HAP-1 (cell line): ENCODE results near the gene TACC2.
A peak's percentile ranks its signal among the peaks of the same experiment; 100 is the strongest.

Experiments
- DNase-seq, 2 experiments: peaks; one replicate each; pipeline ENCODE4 v3.0.0-alpha.2; 2016 to 2020; ENCODE audit warnings: low spot score in 2 of 2
- H3K27me3 ChIP-seq: fragments of 250-450 bp; sonication (Bioruptor Pico); 2 replicates; pipeline ENCODE4 v1.5.1; 2020; ENCODE audit warnings: low read depth, mild to moderate bottlenecking, moderate library complexity
- H3K36me3 ChIP-seq: fragments of 250-450 bp; sonication (Bioruptor Pico); replicated peaks from 2 replicates; pipeline ENCODE4 v1.5.1; 2020; ENCODE audit warnings: mild to moderate bottlenecking
- H3K4me1 ChIP-seq: fragments of 250-450 bp; sonication (Bioruptor Pico); 2 replicates; pipeline ENCODE4 v1.5.1; 2020; ENCODE audit warnings: mild to moderate bottlenecking
- H3K4me3 ChIP-seq: fragments of 250-450 bp; sonication (Bioruptor Pico); 2 replicates; pipeline ENCODE4 v1.5.1; 2020; ENCODE audit warnings: mild to moderate bottlenecking, moderate library complexity
- H3K9me3 ChIP-seq: fragments of 250-450 bp; sonication (Bioruptor Pico); 2 replicates; pipeline ENCODE4 v1.5.1; 2020; ENCODE audit warnings: mild to moderate bottlenecking, moderate library complexity
- in situ Hi-C: fragments of 300-500 bp; cut with MboI; formaldehyde crosslinking; loops from 3 replicates; pipeline ENCODE4 v1.14.3; 2020; ENCODE audit warnings: low sequenced_read_pairs, inconsistent platforms, mixed read lengths

TACC2 gene

DNA sequence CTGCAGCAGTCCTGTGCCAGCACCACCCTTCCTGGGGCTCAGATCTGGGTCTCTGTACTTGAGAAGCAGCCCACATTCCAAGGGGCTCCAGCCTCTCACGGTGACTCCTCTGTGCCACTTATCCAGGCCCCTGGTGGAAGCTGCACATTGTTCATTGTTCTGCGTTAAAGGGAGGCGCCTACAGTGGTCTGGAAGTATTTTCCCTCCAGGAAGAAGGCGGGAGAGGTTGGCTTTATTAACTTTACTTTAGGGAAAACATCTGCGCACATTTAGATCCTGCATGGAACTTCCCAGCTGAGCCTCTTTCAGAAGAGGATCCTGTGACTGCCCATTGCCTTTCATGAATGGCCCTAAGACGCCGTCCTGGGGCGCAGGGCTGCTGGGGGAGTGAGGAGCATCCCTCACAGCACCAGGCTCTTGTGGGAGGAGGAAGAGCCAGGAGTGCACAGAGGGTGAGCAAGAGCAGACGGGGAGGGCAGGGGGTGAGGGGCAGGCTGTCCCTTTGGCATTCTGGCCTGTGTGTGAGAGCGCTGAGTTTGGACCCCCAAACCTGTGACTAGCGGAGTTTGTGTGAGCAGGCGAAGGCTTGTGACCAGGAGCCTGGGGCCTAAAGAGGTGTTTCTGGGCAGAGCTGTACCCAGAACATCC, 183.5 kb downstream of the TACC2 start:
- no peak overlapping the region for H3K4me3 ChIP-seq

GRCh38 chr10:122173337-122173736, 184.4 kb downstream of the TACC2 start:
- Histone ChIP-seq H3K36me3 (no peaks in the 10 kb centered on the region), H3K9me3 (no peaks in the 10 kb centered on the region), H3K4me3 (no peak overlapping the region), H3K27me3 (no peaks in the 10 kb centered on the region), H3K4me1 (peaks cover 11% of the 10 kb centered on the region)
- no peak for DNase-seq
- in situ Hi-C loops, result no loop called here

More for the DNA sequence above, 183.5 kb downstream of the TACC2 start:
- DNase-seq, result peak in 1 of 2 experiments; percentile 15
- Histone ChIP-seq H3K4me1 (peaks cover 11% of the 10 kb centered on the region), H3K36me3 (no peaks in the 10 kb centered on the region), H3K9me3 (no peaks in the 10 kb centered on the region), H3K27me3 (no peaks in the 10 kb centered on the region)
- in situ Hi-C loops, result no loop called here

GRCh38 chr10:122173766-122174435, 184.9 kb downstream of the TACC2 start:
- Histone ChIP-seq H3K4me3 (no peak overlapping the region), H3K4me1 (peaks cover 16% of the 10 kb centered on the region), H3K9me3 (no peaks in the 10 kb centered on the region), H3K27me3 (no peaks in the 10 kb centered on the region), H3K36me3 (no peaks in the 10 kb centered on the region)
- in situ Hi-C loops, result no loop called here
- DNase-seq, result no peak

DNA sequence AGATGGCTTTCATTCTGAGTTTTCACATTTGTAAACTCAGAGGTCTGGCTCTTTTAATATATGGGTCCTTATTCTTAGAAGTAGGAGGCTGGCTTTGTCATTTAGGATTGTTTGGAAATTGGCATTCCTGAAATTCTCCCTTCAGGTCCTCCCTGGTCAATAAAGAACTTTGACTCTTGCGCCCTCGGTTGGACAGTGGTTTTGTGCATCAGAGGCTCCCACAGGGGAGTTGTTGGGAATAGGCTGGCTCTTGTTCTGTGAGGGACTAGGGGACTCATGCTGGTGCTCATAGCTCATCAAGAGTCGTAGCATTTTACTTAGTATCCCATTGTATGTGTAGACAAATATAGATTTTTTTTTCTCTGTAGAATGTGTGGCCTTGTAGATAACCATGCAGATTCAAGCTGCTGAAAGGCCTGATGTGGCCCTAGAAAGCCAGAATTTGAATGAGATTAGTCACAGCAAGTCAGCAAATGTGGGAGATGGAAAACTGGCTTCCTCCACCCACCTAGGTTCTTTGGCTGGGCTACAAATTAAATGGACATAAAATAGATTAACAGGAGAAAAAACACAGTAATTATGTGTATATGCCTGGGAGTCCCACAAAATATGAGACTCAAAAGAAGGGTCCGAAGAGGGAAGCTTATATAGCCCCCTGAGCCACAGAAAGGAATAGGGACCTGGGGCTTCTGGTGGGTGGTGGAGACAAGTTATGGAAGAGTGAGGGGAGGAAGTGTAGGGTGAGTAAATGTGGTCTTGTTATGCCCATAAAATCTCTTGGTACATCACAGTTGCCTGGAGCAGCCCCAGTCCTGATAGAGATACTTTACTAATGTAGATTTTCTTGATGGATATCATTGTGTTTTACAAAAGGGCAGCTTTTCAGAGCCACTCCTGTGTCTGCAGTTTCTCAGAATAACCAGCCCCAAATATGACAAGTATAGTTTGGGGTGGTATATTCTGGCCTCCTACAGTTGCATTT, 187.6 kb downstream of the TACC2 start:
- in situ Hi-C loops, result no loop called here
- no peaks in the 10 kb centered on the region for H3K9me3 ChIP-seq
- H3K4me3 ChIP-seq, result no peak overlapping the region
- no peak for DNase-seq
- H3K36me3 ChIP-seq, result no peaks in the 10 kb centered on the region
- H3K27me3 ChIP-seq, result no peaks in the 10 kb centered on the region
- H3K4me1 ChIP-seq, result peaks cover 21% of the 10 kb centered on the region

- Histone ChIP-seq H3K4me1 (peaks cover 30% of the 10 kb centered on the region), H3K27me3 (no peaks in the 10 kb centered on the region), H3K9me3 (no peaks in the 10 kb centered on the region), H3K36me3 (no peaks in the 10 kb centered on the region), H3K4me3 (no peak overlapping the region)
- peak in 1 of 2 experiments; percentile 46 for DNase-seq
- in situ Hi-C loops, result no loop called here
These were observed 189.7 kb downstream of the TACC2 start for GRCh38 chr10:122178655-122179054.

DNA sequence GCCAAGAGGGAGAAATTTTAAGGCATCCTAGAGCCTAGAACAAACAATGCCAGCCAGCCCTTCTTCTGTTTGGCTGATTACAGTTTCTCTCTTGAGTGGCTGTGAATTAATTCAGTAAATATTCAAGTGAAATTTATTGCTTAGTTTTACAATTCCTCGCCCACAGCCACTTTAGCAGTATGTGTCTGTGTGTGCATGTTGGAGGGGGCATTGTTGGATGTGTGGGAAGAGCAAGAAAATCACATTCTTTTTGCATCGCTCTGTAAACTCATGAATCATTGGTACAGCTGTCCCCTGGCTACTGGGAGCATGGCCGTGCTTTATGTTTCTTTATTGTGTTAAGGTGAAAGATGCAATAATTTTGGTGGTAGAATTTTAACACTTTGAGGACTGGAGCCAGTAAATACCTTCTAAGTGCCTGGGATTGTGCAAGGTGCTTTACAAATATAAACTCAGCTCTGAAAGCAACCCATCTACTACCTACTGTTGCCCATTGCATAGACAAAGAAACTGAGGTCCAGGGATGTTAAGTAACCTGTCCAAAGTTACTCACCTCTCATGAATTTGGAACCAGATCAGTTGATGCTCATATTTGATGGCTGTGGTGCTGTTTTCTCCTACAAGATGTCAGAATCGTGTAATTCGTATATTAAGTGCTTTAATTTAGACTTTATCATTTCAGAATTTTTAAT, 192.2 kb downstream of the TACC2 start:
- no peaks in the 10 kb centered on the region for H3K27me3 ChIP-seq
- in situ Hi-C loops, result no loop called here
- H3K4me1 ChIP-seq, result peaks cover 30% of the 10 kb centered on the region
- no peak overlapping the region for H3K4me3 ChIP-seq
- no peak for DNase-seq
- H3K9me3 ChIP-seq, result no peaks in the 10 kb centered on the region
- no peaks in the 10 kb centered on the region for H3K36me3 ChIP-seq

GRCh38 chr10:122181876-122182275, 192.9 kb downstream of the TACC2 start:
- Histone ChIP-seq H3K27me3 (no peaks in the 10 kb centered on the region), H3K4me1 (peaks cover 30% of the 10 kb centered on the region)

GRCh38 chr10:122182308-122182707, 193.3 kb downstream of the TACC2 start:
- Histone ChIP-seq H3K9me3 (no peaks in the 10 kb centered on the region), H3K4me3 (no peak overlapping the region), H3K36me3 (no peaks in the 10 kb centered on the region), H3K4me1 (peaks cover 30% of the 10 kb centered on the region), H3K27me3 (no peaks in the 10 kb centered on the region)
- DNase-seq, result no peak
- in situ Hi-C loops, result no loop called here

More at GRCh38 chr10:122181876-122182275, 192.9 kb downstream of the TACC2 start:
- in situ Hi-C loops, result no loop called here
- Histone ChIP-seq H3K36me3 (no peaks in the 10 kb centered on the region), H3K9me3 (no peaks in the 10 kb centered on the region), H3K4me3 (no peak overlapping the region)
- DNase-seq, result peak in 1 of 2 experiments; percentile 87

DNA sequence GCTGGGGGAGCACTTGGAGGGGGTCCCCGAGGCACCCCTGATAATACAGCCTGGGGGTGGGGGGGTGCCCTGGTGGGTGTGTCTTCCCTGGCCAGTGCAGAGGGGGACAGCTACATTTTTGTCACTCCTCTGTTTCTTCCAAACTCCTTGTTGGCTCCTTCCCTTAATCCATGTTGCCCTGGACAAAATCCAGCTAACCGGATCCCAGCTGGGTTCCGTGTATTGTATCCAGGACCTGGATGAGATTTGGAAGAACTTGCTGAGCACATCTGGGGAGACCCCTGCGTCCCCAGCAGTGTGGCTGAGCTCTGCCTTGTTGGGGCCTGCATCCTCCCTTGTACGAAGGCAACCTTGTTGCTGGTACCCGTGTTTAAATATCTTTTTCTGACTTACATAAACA, 195.3 kb downstream of the TACC2 start:
- Histone ChIP-seq H3K4me1 (peaks cover 21% of the 10 kb centered on the region), H3K4me3 (no peak overlapping the region), H3K36me3 (no peaks in the 10 kb centered on the region), H3K9me3 (no peaks in the 10 kb centered on the region), H3K27me3 (no peaks in the 10 kb centered on the region)
- in situ Hi-C loops, result no loop called here
- DNase-seq, result no peak

- no peaks in the 10 kb centered on the region for H3K9me3 ChIP-seq
- peaks cover 18% of the 10 kb centered on the region for H3K4me1 ChIP-seq
- no peak for DNase-seq
- no peaks in the 10 kb centered on the region for H3K27me3 ChIP-seq
- no peaks in the 10 kb centered on the region for H3K36me3 ChIP-seq
- no peak overlapping the region for H3K4me3 ChIP-seq
- in situ Hi-C loops, result no loop called here
These were observed 196.7 kb downstream of the TACC2 start for GRCh38 chr10:122185643-122186042.

- H3K27me3 ChIP-seq, result no peaks in the 10 kb centered on the region
- H3K4me3 ChIP-seq, result no peak overlapping the region
- peaks cover 4% of the 10 kb centered on the region for H3K4me1 ChIP-seq
- in situ Hi-C loops, result no loop called here
- H3K9me3 ChIP-seq, result no peaks in the 10 kb centered on the region
- DNase-seq, result no peak
- no peaks in the 10 kb centered on the region for H3K36me3 ChIP-seq
These were observed 198.2 kb downstream of the TACC2 start for GRCh38 chr10:122186816-122187810.

DNA sequence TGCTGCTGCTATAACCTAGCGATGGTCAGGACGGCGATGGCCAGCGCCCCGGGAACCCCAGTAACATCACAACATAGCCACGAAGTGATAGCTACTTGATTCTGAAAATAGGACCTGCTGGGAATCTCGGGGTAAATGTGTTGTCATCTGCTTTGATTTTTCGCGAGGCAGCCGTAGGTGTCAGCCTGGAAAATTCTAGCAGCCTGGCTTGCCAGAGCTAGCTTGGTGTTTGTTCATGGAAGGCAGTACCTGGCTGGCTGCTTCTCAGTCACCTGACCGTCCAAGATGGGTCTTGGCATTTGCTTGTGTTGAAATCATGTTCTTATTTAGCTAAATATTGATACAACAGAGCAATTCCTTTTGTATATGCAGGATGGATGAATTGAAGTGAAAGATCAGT, 199.7 kb downstream of the TACC2 start:
- no peaks in the 10 kb centered on the region for H3K27me3 ChIP-seq
- H3K36me3 ChIP-seq, result no peaks in the 10 kb centered on the region
- no peaks in the 10 kb centered on the region for H3K4me1 ChIP-seq
- no peak for DNase-seq
- no peak overlapping the region for H3K4me3 ChIP-seq
- H3K9me3 ChIP-seq, result no peaks in the 10 kb centered on the region
- in situ Hi-C loops, result no loop called here
